GM18858 (cell line): ENCODE measurements around the gene NELFCD.
"Not testable (repeated sequence)": the region's sequence is repeated elsewhere in the genome, so short reads cannot be mapped to it uniquely, and the experiment has no call there.

Experiments used
- ATAC-seq: cut with Tn5 transposase; IDR thresholded peaks from one replicate; pipeline ENCODE4 v1.9.1; 2021; ENCODE audit not compliant: unreplicated experiment

The NELFCD gene

GRCh38 chr20:58971429-58971828, 9.6 kb upstream of the NELFCD start:
- no peak for ATAC-seq

- no peak for ATAC-seq
Measured at GRCh38 chr20:58973179-58973578, 7.9 kb upstream of the NELFCD start.

GRCh38 chr20:58973866-58974265, 7.2 kb upstream of the NELFCD start:
- no peak for ATAC-seq

- no peak for ATAC-seq
Measured at GRCh38 chr20:58975353-58975752, 5.7 kb upstream of the NELFCD start.

GRCh38 chr20:58976061-58976730, 4.9 kb upstream of the NELFCD start:
- ATAC-seq = no peak

GRCh38 chr20:58978351-58979190, 2.5 kb upstream of the NELFCD start:
- no peak for ATAC-seq

GRCh38 chr20:58981628-58982364, 740 bp downstream of the NELFCD start:
- no peak for ATAC-seq

GRCh38 chr20:58982406-58983114, 1.5 kb downstream of the NELFCD start:
- no peak for ATAC-seq

GRCh38 chr20:58983115-58983468, 2.0 kb downstream of the NELFCD start:
- ATAC-seq = not testable (repeated sequence)

- no peak for ATAC-seq
Measured at GRCh38 chr20:58984691-58985090, 3.6 kb downstream of the NELFCD start.

GRCh38 chr20:58985656-58986055, 4.6 kb downstream of the NELFCD start:
- no peak for ATAC-seq

GRCh38 chr20:58986286-58986967, 5.4 kb downstream of the NELFCD start:
- no peak for ATAC-seq

- ATAC-seq = no peak
Measured at GRCh38 chr20:58986968-58987517, 6.0 kb downstream of the NELFCD start.

GRCh38 chr20:58987790-58988564, 6.9 kb downstream of the NELFCD start:
- ATAC-seq = no peak

- no peak for ATAC-seq
Measured at GRCh38 chr20:58988565-58988882, 7.5 kb downstream of the NELFCD start.

GRCh38 chr20:58989196-58989595, 8.1 kb downstream of the NELFCD start:
- ATAC-seq = no peak

- no peak for ATAC-seq
Measured at GRCh38 chr20:58990651-58991445, 9.8 kb downstream of the NELFCD start.

GRCh38 chr20:58991715-58992114, 10.7 kb downstream of the NELFCD start:
- ATAC-seq = no peak

- no peak for ATAC-seq
Measured at GRCh38 chr20:58992911-58993310, 11.9 kb downstream of the NELFCD start.
